ENCODE data around the gene PPIA.

- TF ChIP-seq CTCF (IDR thresholded peaks at IDR 0.05) (no peak), POLR2A (IDR thresholded peaks at IDR 0.05) (no peak)
Measured at GRCh38 chr7:44852590-44852989, 56.1 kb downstream of the PPIA start.
